ENCODE data around the gene BASP1. TPM values are rescaled to one million over a fixed set of nuclear protein-coding genes. Genes with fewer than 3 reads are reported as not detected.

Gene BASP1, protein sequence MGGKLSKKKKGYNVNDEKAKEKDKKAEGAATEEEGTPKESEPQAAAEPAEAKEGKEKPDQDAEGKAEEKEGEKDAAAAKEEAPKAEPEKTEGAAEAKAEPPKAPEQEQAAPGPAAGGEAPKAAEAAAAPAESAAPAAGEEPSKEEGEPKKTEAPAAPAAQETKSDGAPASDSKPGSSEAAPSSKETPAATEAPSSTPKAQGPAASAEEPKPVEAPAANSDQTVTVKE
- total RNA-seq (under 1 TPM; 0.70 to 0.93 TPM), total RNA-seq (0.18 to 21.8 (median 2.5) reads per million in 172 experiments)
- 4.9 TPM for polyA plus RNA-seq (2013, experiment 1 of 2)
- 3.1 TPM for polyA plus RNA-seq (2013, experiment 2 of 2)

- ATAC-seq (ENCODE audit: poor library complexity): peak; percentile 59
- no peaks in the 10 kb centered on the region for H3K36me3 ChIP-seq (ENCODE audit: insufficient read depth, low read length)
- H3K4me1 Mint-ChIP-seq (ENCODE audit: low read depth): peaks cover 21% of the 10 kb centered on the region
- peaks cover 24% of the 10 kb centered on the region for H3K4me1 ChIP-seq (ENCODE audit: insufficient read depth, low read length)
- peak in 9 of 14 experiments; percentile 22 to 66 (median 42) for DNase-seq
- ChIA-PET CTCF (no interaction called here), POLR2A (no interaction called here)
- TF ChIP-seq CTCF (IDR thresholded peaks at IDR 0.05): no peak
- H3K27me3 ChIP-seq (ENCODE audit: control insufficient read depth in 1 of 2, insufficient read depth in 2 of 2, low read length in 2 of 2): peaks cover 25 to 43% of the 10 kb centered on the region in 2 experiments
- peaks cover 49% of the 10 kb centered on the region for H3K27me3 Mint-ChIP-seq
- intact Hi-C loops (cut with DNase I, micrococcal nuclease): loop anchor here in 1 of 2 experiments (2.0 kb wide), 1 partner anchor 1095 kb away; no protein-coding TSS in a partner anchor
- H3K4me3 Mint-ChIP-seq: peak within 1 kb of the TSS; percentile 66
- H3K4me3 ChIP-seq (ENCODE audit: low read length): peak within 1 kb of the TSS; percentile 32
- H3K27ac ChIP-seq (ENCODE audit: low read depth in 1 of 2, low read length in 2 of 2): no peak within 1 kb of the TSS
- peak within 1 kb of the TSS; percentile 9 for H3K27ac Mint-ChIP-seq
- peaks cover 0 to 23% of the 10 kb centered on the region in 2 experiments for H3K9me3 ChIP-seq (ENCODE audit: control insufficient read depth in 1 of 2, insufficient read depth in 1 of 2, low read length in 2 of 2)
- no peaks in the 10 kb centered on the region for H3K36me3 Mint-ChIP-seq (ENCODE audit: low read depth)
- no peaks in the 10 kb centered on the region for H3K9me3 Mint-ChIP-seq
Measured at GRCh38 chr5:17217493-17218352, at the start of gene BASP1. BASP1 (plus strand) TSS chr5:17217631; CDS start chr5:17275217, 57,586 bp downstream.

GRCh38 chr5:17169507-17169906 lies 47.9 kb upstream of the BASP1 start:
- H3K27ac ChIP-seq (ENCODE audit: low read depth in 1 of 2, low read length in 2 of 2): no peak overlapping the region
- no peak overlapping the region for H3K27ac Mint-ChIP-seq

DNA sequence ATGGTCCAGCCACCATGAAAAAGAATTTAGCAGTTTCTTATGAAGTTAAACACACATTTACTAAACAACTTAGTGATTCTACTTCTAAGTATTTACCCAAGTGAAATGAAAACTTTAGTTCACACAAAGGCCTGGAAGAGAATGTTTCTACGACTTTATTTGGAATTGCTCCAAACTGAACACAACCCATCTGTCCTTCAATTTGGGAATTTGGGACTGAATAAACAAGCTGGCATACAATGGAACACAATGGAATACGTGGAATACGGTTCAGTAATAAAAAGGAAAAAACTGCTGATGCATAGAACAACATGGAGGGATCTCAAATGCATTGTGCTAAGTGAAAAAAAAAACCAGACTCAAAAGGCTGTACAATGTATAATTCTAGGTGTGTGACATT lies 44.6 kb upstream of the BASP1 start:
- Histone ChIP-seq H3K4me1 (ENCODE audit: insufficient read depth, low read length) (no peaks in the 10 kb centered on the region), H3K27ac (ENCODE audit: low read depth in 1 of 2, low read length in 2 of 2) (no peak overlapping the region), H3K9me3 (ENCODE audit: control insufficient read depth in 1 of 2, insufficient read depth in 1 of 2, low read length in 2 of 2) (no peaks in the 10 kb centered on the region), H3K36me3 (ENCODE audit: insufficient read depth, low read length) (no peaks in the 10 kb centered on the region), H3K4me3 (ENCODE audit: low read length) (no peak overlapping the region), H3K27me3 (ENCODE audit: control insufficient read depth in 1 of 2, insufficient read depth in 2 of 2, low read length in 2 of 2) (no peaks in the 10 kb centered on the region)
- no peaks in the 10 kb centered on the region for H3K36me3 Mint-ChIP-seq (ENCODE audit: low read depth)
- intact Hi-C loops (cut with DNase I, micrococcal nuclease): no loop called here
- TF ChIP-seq CTCF (IDR thresholded peaks at IDR 0.05): no peak
- ATAC-seq (ENCODE audit: poor library complexity) (no peak), DNase-seq (no peak)
- no peak overlapping the region for H3K4me3 Mint-ChIP-seq
- ChIA-PET CTCF (no interaction called here), POLR2A (no interaction called here)
- H3K27ac Mint-ChIP-seq: no peak overlapping the region
- H3K9me3 Mint-ChIP-seq: no peaks in the 10 kb centered on the region
- H3K4me1 Mint-ChIP-seq (ENCODE audit: low read depth): no peaks in the 10 kb centered on the region
- H3K27me3 Mint-ChIP-seq: no peaks in the 10 kb centered on the region

More at GRCh38 chr5:17169507-17169906, 47.9 kb upstream of the BASP1 start:
- no peaks in the 10 kb centered on the region for H3K36me3 Mint-ChIP-seq (ENCODE audit: low read depth)
- Histone ChIP-seq H3K27me3 (ENCODE audit: control insufficient read depth in 1 of 2, insufficient read depth in 2 of 2, low read length in 2 of 2) (no peaks in the 10 kb centered on the region), H3K4me1 (ENCODE audit: insufficient read depth, low read length) (no peaks in the 10 kb centered on the region), H3K36me3 (ENCODE audit: insufficient read depth, low read length) (no peaks in the 10 kb centered on the region), H3K4me3 (ENCODE audit: low read length) (no peak overlapping the region), H3K9me3 (ENCODE audit: control insufficient read depth in 1 of 2, insufficient read depth in 1 of 2, low read length in 2 of 2) (no peaks in the 10 kb centered on the region)
- POLR2A ChIA-PET: no interaction called here
- CTCF ChIA-PET: no interaction called here
- H3K27me3 Mint-ChIP-seq: no peaks in the 10 kb centered on the region
- no peak overlapping the region for H3K4me3 Mint-ChIP-seq
- ATAC-seq (ENCODE audit: poor library complexity): no peak
- H3K4me1 Mint-ChIP-seq (ENCODE audit: low read depth): no peaks in the 10 kb centered on the region
- intact Hi-C loops (cut with DNase I, micrococcal nuclease): no loop called here
- no peak for DNase-seq
- no peak for TF ChIP-seq CTCF (IDR thresholded peaks at IDR 0.05)
- no peaks in the 10 kb centered on the region for H3K9me3 Mint-ChIP-seq

Measured in CD4-positive, alpha-beta T cell (primary cell).